Esophagus muscularis mucosa (tissue), 4 donors: ENCODE results near the gene DNAAF5.

Experiments used
- CTCF ChIP-seq, 3 experiments: fragments of 200-600 bp in 2 of 3; fragments of 450-650 bp in 1 of 3; sonication (generic) in 2 of 3; IDR thresholded peaks; one replicate each; pipeline ENCODE4 v1.5.1; 2017 to 2019; ENCODE audit warnings: antibody characterized with exemption in 3 of 3, mild to moderate bottlenecking in 2 of 3, moderate library complexity in 1 of 3
- EP300 ChIP-seq: sonication (generic); formaldehyde crosslinking; IDR thresholded peaks from one replicate; pipeline ENCODE4 v1.6.1; 2017; ENCODE audit warnings: antibody characterized with exemption
- POLR2A ChIP-seq: fragments of 450-650 bp; IDR thresholded peaks from one replicate; pipeline ENCODE4 v1.6.1; 2017; ENCODE audit warnings: antibody characterized with exemption, moderate library complexity, mild to moderate bottlenecking, low read depth

- TF ChIP-seq EP300 (no peak), CTCF (IDR thresholded peaks at IDR 0.05) (no peak), POLR2A (no peak)
These were observed 74.2 kb downstream of the DNAAF5 start for GRCh38 chr7:800692-801091.
